Smooth muscle cell (in vitro differentiated cells): ENCODE results near the gene KANSL2. TPM values are rescaled to one million over a fixed set of nuclear protein-coding genes. Genes with fewer than 3 reads are reported as not detected.
A peak's percentile ranks its signal among the peaks of the same experiment; 100 is the strongest.
"Not testable (repeated sequence)": the region's sequence is repeated elsewhere in the genome, so short reads cannot be mapped to it uniquely, and the experiment has no call there.

Experiments
- DNase-seq: peaks from one replicate; lab custom pipeline; 2025; ENCODE audit not compliant: unreplicated experiment; lab: John Stamatoyannopoulos, UW
- H2AFZ ChIP-seq: fragments of 200-600 bp; sonication (generic); 2 replicates; pipeline ENCODE4 v1.6.0; 2016; ENCODE audit warnings: antibody characterized with exemption, low read depth, mild to moderate bottlenecking
- H3F3A ChIP-seq: fragments of 200-600 bp; sonication (generic); 2 replicates; pipeline ENCODE4 v1.6.0; 2017; ENCODE audit warnings: antibody characterized with exemption, low read depth
- H3K27ac ChIP-seq: fragments of 200-600 bp; sonication (generic); 2 replicates; pipeline ENCODE4 v1.5.1; 2016; ENCODE audit warnings: low read depth, mild to moderate bottlenecking
- H3K27me3 ChIP-seq: fragments of 200-600 bp; sonication (generic); 2 replicates; pipeline ENCODE4 v1.6.1; 2016; ENCODE audit warnings: low read depth, mild to moderate bottlenecking
- H3K36me3 ChIP-seq: fragments of 200-600 bp; sonication (generic); 2 replicates; pipeline ENCODE4 v1.5.1; 2016; ENCODE audit warnings: low read depth
- H3K4me1 ChIP-seq: fragments of 200-600 bp; sonication (generic); 2 replicates; pipeline ENCODE4 v1.5.1; 2016; ENCODE audit warnings: low read depth
- H3K4me2 ChIP-seq: fragments of 200-600 bp; sonication (generic); 2 replicates; pipeline ENCODE4 v1.6.0; 2016; ENCODE audit warnings: mild to moderate bottlenecking
- H3K4me3 ChIP-seq: fragments of 200-600 bp; sonication (generic); 2 replicates; pipeline ENCODE4 v1.5.1; 2016; ENCODE audit warnings: mild to moderate bottlenecking
- H3K79me2 ChIP-seq: fragments of 200-600 bp; sonication (generic); 2 replicates; pipeline ENCODE4 v1.6.0; 2016; ENCODE audit warnings: low read depth, mild to moderate bottlenecking
- H3K9ac ChIP-seq: fragments of 200-600 bp; sonication (generic); 2 replicates; pipeline ENCODE4 v1.6.0; 2016; ENCODE audit warnings: low read depth
- H3K9me3 ChIP-seq: fragments of 200-600 bp; sonication (generic); replicated peaks from 2 replicates; pipeline ENCODE4 v1.5.1; 2016; ENCODE audit warnings: low read depth
- H4K20me1 ChIP-seq: fragments of 200-600 bp; sonication (generic); 2 replicates; pipeline ENCODE4 v1.6.0; 2016; ENCODE audit warnings: low read depth
- CTCF ChIP-seq: fragments of 200-600 bp; sonication (generic); IDR thresholded peaks from 2 replicates; pipeline ENCODE4 v1.5.1; 2017; ENCODE audit warnings: borderline replicate concordance, mild to moderate bottlenecking, antibody characterized with exemption; ENCODE audit not compliant: insufficient read depth, poor library complexity, severe bottlenecking
- WGBS: methylation state at CpG from one replicate; pipeline ENCODE4 v1.1.7; 2016; ENCODE audit warnings: low lambda C conversion rate; 5-methylcytosine and 5-hydroxymethylcytosine counted together
- polyA plus RNA-seq: library from polyadenylated mRNA; unstranded; fragments of >200 nt; fragmentation: Nextera tagmentation; extraction: Ambion mirVana; gene quantifications from 2 replicates; pipeline ENCODE4 v1.2.1, GENCODE V29; 2016
- total RNA-seq: library from RNA; depleted of rRNA; stranded (reverse); fragments of >200 nt; gene quantifications from 2 replicates; pipeline ENCODE4 v1.2.3, GENCODE V29; 2014

The KANSL2 gene
- total and polyA plus RNA-seq, 2 experiments from 2014 or later: 29.7 to 40.7 TPM

DNA sequence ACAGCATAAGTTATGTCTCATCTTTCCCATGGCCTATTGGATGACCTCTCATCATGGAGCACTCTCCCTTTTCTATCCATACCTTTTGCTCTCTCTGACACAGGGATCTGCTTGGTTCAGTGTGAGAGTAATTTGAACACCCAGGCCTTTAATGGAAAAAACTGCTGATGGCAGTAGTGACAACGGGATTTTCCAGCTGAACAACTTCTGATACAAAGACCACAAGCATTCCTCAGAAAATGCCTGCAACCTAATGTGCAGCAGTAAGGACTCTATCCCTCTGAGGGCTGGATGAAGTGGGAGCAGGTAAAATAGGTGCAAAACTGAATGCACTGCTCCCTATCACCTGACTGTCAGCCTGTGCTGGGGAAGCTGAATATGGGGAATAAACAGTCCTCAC lies 51.0 kb downstream of the KANSL2 start:
- H3K36me3 ChIP-seq: no peaks in the 10 kb centered on the region
- H2AFZ ChIP-seq: no peak overlapping the region
- no peaks in the 10 kb centered on the region for H3K79me2 ChIP-seq
- no peaks in the 10 kb centered on the region for H3K9me3 ChIP-seq
- H3K4me3 ChIP-seq: no peak overlapping the region
- H3F3A ChIP-seq: no peaks in the 10 kb centered on the region
- H4K20me1 ChIP-seq: no peaks in the 10 kb centered on the region
- WGBS: 34% methylated on average over 1 of the region's 1 CpG
- H3K4me1 ChIP-seq: peaks cover 10% of the 10 kb centered on the region
- peak overlapping the region; percentile 21 for H3K4me2 ChIP-seq
- no peak for DNase-seq
- no peak overlapping the region for H3K27ac ChIP-seq
- H3K27me3 ChIP-seq: no peaks in the 10 kb centered on the region
- no peak overlapping the region for H3K9ac ChIP-seq
- no peak for TF ChIP-seq CTCF

DNA sequence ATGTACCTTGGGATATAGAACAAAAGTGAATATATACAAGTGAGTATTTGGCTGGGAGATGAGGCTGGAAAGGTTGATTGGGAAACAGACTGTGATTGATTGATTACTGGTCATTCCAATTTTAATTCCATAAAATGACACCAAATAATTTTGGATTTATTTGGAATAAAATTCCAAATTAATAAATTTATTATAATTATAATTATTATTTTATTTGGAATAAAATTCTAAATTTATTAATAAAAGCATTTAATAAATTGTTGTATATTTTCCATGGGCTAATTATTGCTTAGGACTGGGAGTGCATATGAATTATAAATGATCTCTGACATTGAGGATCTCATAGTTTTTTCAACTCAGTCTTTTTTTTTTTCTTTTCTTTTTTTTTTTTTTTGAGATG lies 51.7 kb downstream of the KANSL2 start:
- Histone ChIP-seq H3K4me1 (peaks cover 10% of the 10 kb centered on the region), H3K9me3 (no peaks in the 10 kb centered on the region), H3K36me3 (no peaks in the 10 kb centered on the region), H3K4me2 (no peak overlapping the region), H3K27ac (no peak overlapping the region), H2AFZ (no peak overlapping the region), H3K4me3 (no peak overlapping the region), H4K20me1 (no peaks in the 10 kb centered on the region), H3K9ac (no peak overlapping the region), H3K79me2 (no peaks in the 10 kb centered on the region), H3K27me3 (no peaks in the 10 kb centered on the region), H3F3A (no peaks in the 10 kb centered on the region)
- no peak for DNase-seq
- TF ChIP-seq CTCF: no peak

DNA sequence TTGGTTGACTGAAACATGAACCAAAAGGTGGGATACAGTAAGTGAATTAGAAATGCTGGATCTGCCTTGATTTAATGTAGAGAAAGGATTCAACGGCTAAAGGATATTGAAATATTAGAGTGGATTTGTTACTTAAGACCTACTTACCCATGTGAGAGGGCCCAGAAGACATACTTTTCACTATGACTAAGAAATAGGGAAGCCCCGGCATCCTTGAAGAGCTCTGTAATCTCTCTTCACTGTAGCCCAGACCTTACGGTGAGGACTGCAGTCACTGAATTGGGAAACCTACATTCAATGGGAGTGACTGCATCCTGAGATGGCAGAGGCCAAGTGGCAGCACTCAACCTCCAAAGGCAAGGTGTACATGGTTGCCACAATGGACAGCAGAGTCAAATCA lies 52.5 kb downstream of the KANSL2 start:
- H3K27ac ChIP-seq: no peak overlapping the region
- no peaks in the 10 kb centered on the region for H3K36me3 ChIP-seq
- WGBS: 60% methylated on average over 3 of the region's 3 CpGs
- no peaks in the 10 kb centered on the region for H3K79me2 ChIP-seq
- no peak overlapping the region for H3K4me2 ChIP-seq
- no peak overlapping the region for H2AFZ ChIP-seq
- DNase-seq: no peak
- H3K9ac ChIP-seq: no peak overlapping the region
- H3K4me1 ChIP-seq: peaks cover 10% of the 10 kb centered on the region
- H3K4me3 ChIP-seq: no peak overlapping the region
- no peaks in the 10 kb centered on the region for H3F3A ChIP-seq
- no peaks in the 10 kb centered on the region for H3K27me3 ChIP-seq
- TF ChIP-seq CTCF: no peak
- H4K20me1 ChIP-seq: no peaks in the 10 kb centered on the region
- H3K9me3 ChIP-seq: no peaks in the 10 kb centered on the region

DNA sequence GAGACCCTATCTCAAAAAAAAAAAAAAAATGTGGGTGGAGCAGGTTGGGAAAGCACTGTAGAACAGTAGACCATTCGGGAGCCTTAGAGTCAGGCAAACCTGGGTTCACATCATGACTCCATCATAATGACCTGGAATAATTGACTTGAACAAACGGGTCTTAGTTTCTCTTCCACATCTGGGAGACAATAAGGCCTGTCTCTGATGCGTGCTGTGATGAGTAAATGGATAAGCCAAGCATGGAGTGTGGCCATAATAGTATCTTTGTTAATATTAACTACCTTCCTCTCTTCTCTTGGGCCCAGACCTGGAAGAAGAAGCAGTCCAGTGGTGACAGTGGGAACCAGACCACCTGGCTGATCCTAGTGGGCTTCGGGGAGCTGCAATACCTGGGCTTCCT lies 54.5 kb downstream of the KANSL2 start:
- 71% methylated on average over 4 of the region's 4 CpGs for WGBS
- Histone ChIP-seq H3K9me3 (no peaks in the 10 kb centered on the region), H3K79me2 (no peaks in the 10 kb centered on the region), H3K4me2 (no peak overlapping the region), H3K36me3 (no peaks in the 10 kb centered on the region), H3K27me3 (no peaks in the 10 kb centered on the region), H3F3A (no peaks in the 10 kb centered on the region), H4K20me1 (no peaks in the 10 kb centered on the region), H3K9ac (no peak overlapping the region), H3K27ac (no peak overlapping the region), H3K4me1 (peaks cover 10% of the 10 kb centered on the region), H2AFZ (no peak overlapping the region), H3K4me3 (no peak overlapping the region)
- TF ChIP-seq CTCF: no peak
- DNase-seq: no peak

- not testable (repeated sequence) for H3K9ac ChIP-seq, DNase-seq, H3K79me2 ChIP-seq, H3K4me2 ChIP-seq, H3K27ac ChIP-seq, H3F3A ChIP-seq, H3K4me1 ChIP-seq, H3K4me3 ChIP-seq, H3K9me3 ChIP-seq, H2AFZ ChIP-seq, H3K36me3 ChIP-seq, H3K27me3 ChIP-seq, H4K20me1 ChIP-seq
- 95% methylated on average over 7 of the region's 7 CpGs for WGBS
Observed at GRCh38 chr12:48622997-48623396, 59.0 kb downstream of the KANSL2 start.
